ENCODE data around the gene DGCR2.

- TF ChIP-seq, protein P1, sequence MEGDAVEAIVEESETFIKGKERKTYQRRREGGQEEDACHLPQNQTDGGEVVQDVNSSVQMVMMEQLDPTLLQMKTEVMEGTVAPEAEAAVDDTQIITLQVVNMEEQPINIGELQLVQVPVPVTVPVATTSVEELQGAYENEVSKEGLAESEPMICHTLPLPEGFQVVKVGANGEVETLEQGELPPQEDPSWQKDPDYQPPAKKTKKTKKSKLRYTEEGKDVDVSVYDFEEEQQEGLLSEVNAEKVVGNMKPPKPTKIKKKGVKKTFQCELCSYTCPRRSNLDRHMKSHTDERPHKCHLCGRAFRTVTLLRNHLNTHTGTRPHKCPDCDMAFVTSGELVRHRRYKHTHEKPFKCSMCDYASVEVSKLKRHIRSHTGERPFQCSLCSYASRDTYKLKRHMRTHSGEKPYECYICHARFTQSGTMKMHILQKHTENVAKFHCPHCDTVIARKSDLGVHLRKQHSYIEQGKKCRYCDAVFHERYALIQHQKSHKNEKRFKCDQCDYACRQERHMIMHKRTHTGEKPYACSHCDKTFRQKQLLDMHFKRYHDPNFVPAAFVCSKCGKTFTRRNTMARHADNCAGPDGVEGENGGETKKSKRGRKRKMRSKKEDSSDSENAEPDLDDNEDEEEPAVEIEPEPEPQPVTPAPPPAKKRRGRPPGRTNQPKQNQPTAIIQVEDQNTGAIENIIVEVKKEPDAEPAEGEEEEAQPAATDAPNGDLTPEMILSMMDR (conservative IDR thresholded peaks at IDR 0.05; ENCODE audit: low read depth, low read length): no peak
- no peak for TF ChIP-seq EZH2 (IDR thresholded peaks at IDR 0.05; ENCODE audit: borderline replicate concordance, low read depth, low read length, poor library complexity, severe bottlenecking)
Observed at GRCh38 chr22:19048531-19048930, 73.7 kb downstream of the DGCR2 start.
